CD4-positive, alpha-beta T cell (primary cell): ENCODE data around the gene TMEM179. TPM values are rescaled to one million over a fixed set of nuclear protein-coding genes. Genes with fewer than 3 reads are reported as not detected.

ENCODE experiments used
- ATAC-seq: fragments of 200-7000 bp; cut with Tn5 transposase; one replicate; pipeline ENCODE4 v1.10.0; 2022; ENCODE audit warnings: mild to moderate bottlenecking; ENCODE audit not compliant: poor library complexity
- CTCF ChIA-PET: fragments of 350-600 bp; sonication (Branson Sonifier 250); formaldehyde crosslinking; loops from one replicate; lab custom pipeline; 2021; ENCODE audit warnings: antibody characterized with exemption, inconsistent platforms; lab: Charles Lee
- POLR2A ChIA-PET: fragments of 350-600 bp; sonication (Branson Sonifier 250); formaldehyde crosslinking; loops from one replicate; lab custom pipeline; 2021; ENCODE audit warnings: antibody characterized with exemption, inconsistent platforms; lab: Charles Lee
- DNase-seq, 14 experiments: peaks; one replicate each; pipeline ENCODE4 v3.0.0-alpha.2; 2013 to 2020; ENCODE audit warnings: mixed read lengths in 2 of 14
- H3K27ac ChIP-seq, 2 donors: one replicate each; pipeline versions ENCODE4 v1.5.1 to v1.7.0; 2013; ENCODE audit warnings: low read length in 2 of 2, low read depth in 1 of 2, mild to moderate bottlenecking in 1 of 2
- H3K27me3 ChIP-seq, 2 experiments: 1 replicate in 1 of 2; 2 replicates in 1 of 2; pipeline versions ENCODE4 v1.6.1 to v1.7.0; 2013; ENCODE audit warnings: low read length in 2 of 2, control low read depth in 1 of 2, mild to moderate bottlenecking in 1 of 2, moderate library complexity in 1 of 2; ENCODE audit not compliant: insufficient read depth in 2 of 2, control insufficient read depth in 1 of 2
- H3K36me3 ChIP-seq: one replicate; pipeline ENCODE4 v1.6.1; 2013; ENCODE audit warnings: low read length, control low read depth; ENCODE audit not compliant: insufficient read depth
- H3K4me1 ChIP-seq: one replicate; pipeline ENCODE4 v1.6.1; 2013; ENCODE audit warnings: low read length, control low read depth; ENCODE audit not compliant: insufficient read depth
- H3K4me3 ChIP-seq: one replicate; pipeline ENCODE4 v1.5.1; 2013; ENCODE audit warnings: mild to moderate bottlenecking, low read length, moderate library complexity
- H3K9me3 ChIP-seq, 2 experiments: 1 replicate in 1 of 2; 2 replicates in 1 of 2; pipeline versions ENCODE4 v1.6.1 to v1.7.0; 2013; ENCODE audit warnings: low read length in 2 of 2, mild to moderate bottlenecking in 2 of 2, control low read depth in 1 of 2, moderate library complexity in 1 of 2; ENCODE audit not compliant: control insufficient read depth in 1 of 2, insufficient read depth in 1 of 2
- H3K27ac Mint-ChIP-seq: one replicate; pipeline ENCODE4 v1.8.0; 2020; ENCODE audit warnings: mixed read lengths
- H3K27me3 Mint-ChIP-seq: one replicate; pipeline ENCODE4 v1.8.0; 2021; ENCODE audit warnings: mixed read lengths
- H3K36me3 Mint-ChIP-seq: one replicate; pipeline ENCODE4 v1.8.0; 2021; ENCODE audit warnings: low read depth, mixed read lengths
- H3K4me1 Mint-ChIP-seq: one replicate; pipeline ENCODE4 v1.8.0; 2021; ENCODE audit warnings: low read depth, mixed read lengths
- H3K4me3 Mint-ChIP-seq: one replicate; pipeline ENCODE4 v1.8.0; 2020; ENCODE audit warnings: mild to moderate bottlenecking, mixed read lengths
- H3K9me3 Mint-ChIP-seq: one replicate; pipeline ENCODE4 v1.8.0; 2020; ENCODE audit warnings: mixed read lengths
- intact Hi-C, 2 experiments: fragments of 100-400 bp; cut with DNase I in 1 of 2; cut with micrococcal nuclease in 1 of 2; formaldehyde crosslinking; loops; one replicate each; pipeline versions ENCODE4 v1.15.1 to v1.9.0; 2023 to 2025; cut with DNase I, micrococcal nuclease
- total RNA-seq, 174 experiments: library from RNA in 2 of 174; stranded (reverse) in 2 of 174; gene quantifications; one replicate each; pipeline ENCODE4 v1.2.3 and lab custom pipeline; 2021 to 2026
- TF ChIP-seq, protein P1 (sequence below): fragments of 200-600 bp; IDR thresholded peaks from one replicate; pipeline ENCODE4 v1.8.0; 2022; ENCODE audit warnings: antibody characterized with exemption, mild to moderate bottlenecking

The TMEM179 gene
- total RNA-seq, 2 experiments from 2014 or later = not detected

DNA sequence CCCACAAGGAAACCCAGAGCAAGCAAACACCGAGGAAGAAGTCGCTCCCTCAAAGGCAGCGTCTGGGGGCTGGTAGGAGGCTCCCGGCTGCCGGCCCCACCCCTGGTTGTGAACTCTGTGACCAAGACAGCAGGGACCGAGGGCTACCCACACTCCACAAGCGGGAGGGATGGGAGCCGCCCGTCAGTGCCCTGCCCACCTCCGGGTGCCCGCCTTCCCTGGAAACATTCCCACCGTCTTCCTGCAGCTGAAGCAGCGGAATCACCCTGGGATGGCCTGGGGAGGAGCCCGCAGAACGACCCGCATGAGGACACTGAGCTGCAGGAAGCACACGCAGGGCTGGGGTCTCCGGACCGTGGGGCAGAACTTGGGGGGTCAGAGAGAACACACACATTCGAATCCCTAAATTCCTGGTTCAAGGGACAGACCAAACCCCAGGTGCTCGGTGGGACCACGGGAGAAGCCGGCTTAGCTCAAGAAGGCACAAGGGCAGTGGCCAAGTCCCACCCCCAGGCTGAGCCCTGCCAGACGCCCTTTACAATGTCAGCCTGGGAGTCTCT lies 58.5 kb downstream of the TMEM179 start:
- H3K27ac Mint-ChIP-seq = no peak overlapping the region
- H3K36me3 Mint-ChIP-seq = no peaks in the 10 kb centered on the region
- ATAC-seq = no peak
- Histone ChIP-seq H3K36me3 (no peaks in the 10 kb centered on the region), H3K9me3 (no peaks in the 10 kb centered on the region), H3K4me1 (no peaks in the 10 kb centered on the region), H3K27me3 (peaks cover 10 to 12% of the 10 kb centered on the region in 2 experiments), H3K4me3 (no peak overlapping the region), H3K27ac (no peak overlapping the region)
- H3K27me3 Mint-ChIP-seq = peaks cover 40% of the 10 kb centered on the region
- H3K4me1 Mint-ChIP-seq = no peaks in the 10 kb centered on the region
- H3K4me3 Mint-ChIP-seq = no peak overlapping the region
- POLR2A ChIA-PET = no interaction called here
- no peaks in the 10 kb centered on the region for H3K9me3 Mint-ChIP-seq
- TF ChIP-seq, protein P1, sequence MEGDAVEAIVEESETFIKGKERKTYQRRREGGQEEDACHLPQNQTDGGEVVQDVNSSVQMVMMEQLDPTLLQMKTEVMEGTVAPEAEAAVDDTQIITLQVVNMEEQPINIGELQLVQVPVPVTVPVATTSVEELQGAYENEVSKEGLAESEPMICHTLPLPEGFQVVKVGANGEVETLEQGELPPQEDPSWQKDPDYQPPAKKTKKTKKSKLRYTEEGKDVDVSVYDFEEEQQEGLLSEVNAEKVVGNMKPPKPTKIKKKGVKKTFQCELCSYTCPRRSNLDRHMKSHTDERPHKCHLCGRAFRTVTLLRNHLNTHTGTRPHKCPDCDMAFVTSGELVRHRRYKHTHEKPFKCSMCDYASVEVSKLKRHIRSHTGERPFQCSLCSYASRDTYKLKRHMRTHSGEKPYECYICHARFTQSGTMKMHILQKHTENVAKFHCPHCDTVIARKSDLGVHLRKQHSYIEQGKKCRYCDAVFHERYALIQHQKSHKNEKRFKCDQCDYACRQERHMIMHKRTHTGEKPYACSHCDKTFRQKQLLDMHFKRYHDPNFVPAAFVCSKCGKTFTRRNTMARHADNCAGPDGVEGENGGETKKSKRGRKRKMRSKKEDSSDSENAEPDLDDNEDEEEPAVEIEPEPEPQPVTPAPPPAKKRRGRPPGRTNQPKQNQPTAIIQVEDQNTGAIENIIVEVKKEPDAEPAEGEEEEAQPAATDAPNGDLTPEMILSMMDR = no peak
- DNase-seq = no peak
- intact Hi-C loops = no loop called here
- CTCF ChIA-PET = no interaction called here

DNA sequence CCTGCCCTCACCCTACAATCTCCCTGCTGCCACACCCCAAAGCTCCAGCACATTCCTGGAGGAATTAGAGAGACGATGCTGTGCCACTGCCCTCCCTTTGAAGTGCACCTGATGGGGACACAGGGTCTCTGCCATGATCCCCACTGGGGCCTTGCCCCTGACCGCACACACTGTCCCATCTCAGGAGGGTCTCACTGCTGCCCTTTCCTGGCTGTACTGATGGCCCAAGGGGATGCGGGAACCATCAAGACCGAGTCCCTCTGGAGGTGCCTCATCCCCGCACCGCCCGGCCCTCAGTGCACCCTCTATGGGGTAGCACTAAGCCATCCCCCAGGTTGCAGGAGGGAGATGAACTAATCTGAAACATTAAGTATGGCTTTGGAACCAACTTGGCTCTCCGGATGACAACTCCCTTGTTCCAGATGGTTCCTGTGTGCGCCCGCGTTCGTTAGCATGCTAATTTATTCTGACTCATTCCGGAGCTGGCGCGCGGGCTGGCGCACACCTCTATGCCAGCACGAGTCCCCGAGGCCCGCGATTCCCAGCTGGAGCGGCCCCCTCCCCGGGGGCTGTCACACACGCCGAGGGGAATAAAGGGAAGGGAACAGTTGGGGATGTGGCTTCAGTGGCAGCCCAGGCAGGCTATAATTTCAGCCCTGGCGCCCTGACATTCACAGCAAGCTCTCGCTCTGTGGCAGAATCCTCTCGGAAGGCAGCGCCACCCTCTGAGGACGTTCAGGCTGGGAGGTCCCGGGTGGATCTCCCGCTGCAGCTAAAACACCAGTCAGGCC lies 59.2 kb downstream of the TMEM179 start:
- H3K27ac ChIP-seq = no peak overlapping the region
- TF ChIP-seq, protein P1 = no peak
- DNase-seq = no peak
- no peak overlapping the region for H3K27ac Mint-ChIP-seq
- H3K27me3 ChIP-seq = peaks cover 10 to 12% of the 10 kb centered on the region in 2 experiments
- no peaks in the 10 kb centered on the region for H3K9me3 ChIP-seq
- no peaks in the 10 kb centered on the region for H3K36me3 ChIP-seq
- CTCF ChIA-PET = no interaction called here
- H3K36me3 Mint-ChIP-seq = no peaks in the 10 kb centered on the region
- ATAC-seq = no peak
- H3K27me3 Mint-ChIP-seq = peaks cover 34% of the 10 kb centered on the region
- no peaks in the 10 kb centered on the region for H3K9me3 Mint-ChIP-seq
- POLR2A ChIA-PET = no interaction called here
- no peaks in the 10 kb centered on the region for H3K4me1 Mint-ChIP-seq
- no peak overlapping the region for H3K4me3 Mint-ChIP-seq
- H3K4me3 ChIP-seq = no peak overlapping the region
- H3K4me1 ChIP-seq = no peaks in the 10 kb centered on the region
- intact Hi-C loops = no loop called here

DNA sequence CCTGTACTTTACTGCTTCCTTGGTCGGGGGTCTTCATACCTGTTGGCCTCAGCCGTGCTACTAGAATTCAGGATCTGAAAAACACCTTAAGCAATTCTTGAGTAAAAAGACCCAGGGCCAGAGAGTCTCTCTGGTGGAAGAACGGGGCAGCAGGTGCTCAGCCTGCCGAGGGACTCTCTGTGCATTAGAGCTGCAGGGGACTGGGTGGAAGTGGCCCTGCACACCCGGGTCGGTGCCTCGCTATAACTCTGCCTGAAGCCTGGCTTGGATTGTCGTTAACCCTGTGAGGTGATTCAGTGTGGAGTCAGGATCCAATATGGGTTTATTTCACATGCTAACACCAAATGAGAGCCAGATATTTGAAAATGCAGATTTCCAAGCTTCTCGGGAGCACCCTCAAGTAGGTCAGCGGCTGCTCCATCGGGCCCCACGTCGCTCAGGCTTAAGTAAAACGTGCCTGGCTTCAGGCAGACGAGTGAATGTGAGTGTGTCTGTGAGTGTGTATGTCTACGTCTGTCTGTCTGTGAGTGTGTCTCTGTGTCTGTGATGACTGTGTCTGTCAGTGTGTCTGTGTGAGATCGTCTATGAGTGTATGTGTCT lies 60.1 kb downstream of the TMEM179 start:
- ATAC-seq (no peak), DNase-seq (no peak)
- intact Hi-C loops = no loop called here
- TF ChIP-seq, protein P1 = no peak
- H3K27me3 ChIP-seq = peaks cover 10 to 12% of the 10 kb centered on the region in 2 experiments
- H3K9me3 ChIP-seq = no peaks in the 10 kb centered on the region
- ChIA-PET POLR2A (no interaction called here), CTCF (no interaction called here)
- H3K36me3 ChIP-seq = no peaks in the 10 kb centered on the region
- no peaks in the 10 kb centered on the region for H3K9me3 Mint-ChIP-seq
- H3K36me3 Mint-ChIP-seq = no peaks in the 10 kb centered on the region
- H3K4me1 Mint-ChIP-seq = no peaks in the 10 kb centered on the region
- peaks cover 33% of the 10 kb centered on the region for H3K27me3 Mint-ChIP-seq
- H3K4me1 ChIP-seq = no peaks in the 10 kb centered on the region
- no peak overlapping the region for H3K27ac Mint-ChIP-seq
- no peak overlapping the region for H3K27ac ChIP-seq
- no peak overlapping the region for H3K4me3 ChIP-seq
- H3K4me3 Mint-ChIP-seq = no peak overlapping the region
